VCaP (cell line): ENCODE data around the gene CD276.
"Not testable (repeated sequence)": the region's sequence is repeated elsewhere in the genome, so short reads cannot be mapped to it uniquely, and the experiment has no call there.

Source experiments
- H3K27ac ChIP-seq: fragments of 450-650 bp; 2 replicates; pipeline ENCODE4 v1.5.1; 2017
- TF ChIP-seq, protein P1 (sequence below): fragments of 450-650 bp; conservative IDR thresholded peaks from 2 replicates; pipeline ENCODE4 v1.5.1; 2017; ENCODE audit warnings: mild to moderate bottlenecking, moderate library complexity

CD276 gene

DNA sequence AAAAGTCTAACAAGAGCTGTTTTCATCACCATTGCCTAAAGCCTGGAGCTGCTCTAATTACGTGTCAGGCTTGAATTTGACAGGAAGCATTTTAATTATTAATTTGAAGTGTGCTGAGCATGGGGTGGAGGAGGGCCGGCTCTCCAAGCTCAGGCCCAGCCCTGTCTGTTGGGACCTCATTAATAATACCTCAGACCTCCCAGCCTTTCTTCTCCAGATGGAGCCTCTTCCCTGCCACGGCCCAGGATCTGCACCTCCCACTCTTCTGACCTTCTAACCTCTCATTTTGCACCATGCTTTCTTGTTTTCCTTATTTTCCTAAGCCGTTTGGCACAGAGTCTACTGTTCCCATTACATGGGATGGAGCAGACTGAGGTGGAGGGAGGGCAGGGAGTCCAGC, 39.0 kb downstream of the CD276 start:
- TF ChIP-seq, protein P1, sequence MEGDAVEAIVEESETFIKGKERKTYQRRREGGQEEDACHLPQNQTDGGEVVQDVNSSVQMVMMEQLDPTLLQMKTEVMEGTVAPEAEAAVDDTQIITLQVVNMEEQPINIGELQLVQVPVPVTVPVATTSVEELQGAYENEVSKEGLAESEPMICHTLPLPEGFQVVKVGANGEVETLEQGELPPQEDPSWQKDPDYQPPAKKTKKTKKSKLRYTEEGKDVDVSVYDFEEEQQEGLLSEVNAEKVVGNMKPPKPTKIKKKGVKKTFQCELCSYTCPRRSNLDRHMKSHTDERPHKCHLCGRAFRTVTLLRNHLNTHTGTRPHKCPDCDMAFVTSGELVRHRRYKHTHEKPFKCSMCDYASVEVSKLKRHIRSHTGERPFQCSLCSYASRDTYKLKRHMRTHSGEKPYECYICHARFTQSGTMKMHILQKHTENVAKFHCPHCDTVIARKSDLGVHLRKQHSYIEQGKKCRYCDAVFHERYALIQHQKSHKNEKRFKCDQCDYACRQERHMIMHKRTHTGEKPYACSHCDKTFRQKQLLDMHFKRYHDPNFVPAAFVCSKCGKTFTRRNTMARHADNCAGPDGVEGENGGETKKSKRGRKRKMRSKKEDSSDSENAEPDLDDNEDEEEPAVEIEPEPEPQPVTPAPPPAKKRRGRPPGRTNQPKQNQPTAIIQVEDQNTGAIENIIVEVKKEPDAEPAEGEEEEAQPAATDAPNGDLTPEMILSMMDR = no peak
- H3K27ac ChIP-seq = no peak overlapping the region

DNA sequence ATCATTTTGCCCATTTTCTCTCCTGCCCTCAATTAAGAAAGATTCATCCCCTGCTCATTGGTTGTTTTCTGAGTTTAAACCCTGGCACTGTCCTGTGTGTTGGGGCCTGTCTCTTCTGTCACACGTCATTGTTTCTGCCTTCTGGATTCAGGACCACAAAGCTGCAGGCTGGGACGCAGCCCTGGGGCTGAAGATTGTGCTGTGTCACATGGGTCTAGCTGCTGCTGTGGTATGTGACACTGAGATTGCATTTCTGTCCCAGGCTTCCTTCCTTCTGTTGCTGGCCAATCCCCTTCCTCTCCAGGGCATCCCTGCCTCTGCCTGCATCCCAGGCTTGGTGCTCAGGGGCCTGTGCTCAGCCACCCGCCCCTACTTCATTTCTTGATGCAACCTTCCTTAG, 40.0 kb downstream of the CD276 start:
- H3K27ac ChIP-seq = no peak overlapping the region
- TF ChIP-seq, protein P1 = no peak

DNA sequence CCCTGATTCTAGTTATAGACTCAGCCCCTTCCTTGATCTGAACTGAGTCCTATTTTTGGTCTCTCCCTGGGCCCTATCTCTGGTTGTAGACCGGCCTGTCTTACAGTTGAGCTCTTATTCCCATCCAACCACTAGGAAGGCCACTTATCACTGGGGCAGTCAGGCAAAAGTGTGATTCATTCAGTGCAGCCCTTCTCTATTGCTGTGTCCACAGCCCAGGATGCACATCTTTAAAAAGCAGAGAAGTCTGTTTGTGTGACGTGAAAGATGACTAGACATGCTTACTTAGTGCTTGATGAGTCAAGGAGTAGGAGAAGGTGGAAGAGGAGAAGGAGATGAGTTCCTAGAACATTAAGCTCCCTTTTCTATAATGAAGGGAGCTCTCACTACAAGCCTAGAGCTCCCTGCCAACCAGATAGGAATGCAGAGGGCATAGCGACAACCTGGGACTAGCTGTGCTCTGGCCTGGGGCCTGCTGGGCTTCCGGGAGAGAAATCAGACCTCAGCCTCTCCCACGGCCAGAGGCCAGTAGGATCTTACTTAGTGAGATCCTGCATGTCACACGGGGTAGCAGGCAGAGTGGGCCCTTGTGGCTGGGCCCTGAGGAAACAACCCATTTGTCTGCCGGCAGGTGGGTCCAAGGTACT, 43.3 kb downstream of the CD276 start:
- H3K27ac ChIP-seq = no peak overlapping the region
- TF ChIP-seq, protein P1 = no peak

DNA sequence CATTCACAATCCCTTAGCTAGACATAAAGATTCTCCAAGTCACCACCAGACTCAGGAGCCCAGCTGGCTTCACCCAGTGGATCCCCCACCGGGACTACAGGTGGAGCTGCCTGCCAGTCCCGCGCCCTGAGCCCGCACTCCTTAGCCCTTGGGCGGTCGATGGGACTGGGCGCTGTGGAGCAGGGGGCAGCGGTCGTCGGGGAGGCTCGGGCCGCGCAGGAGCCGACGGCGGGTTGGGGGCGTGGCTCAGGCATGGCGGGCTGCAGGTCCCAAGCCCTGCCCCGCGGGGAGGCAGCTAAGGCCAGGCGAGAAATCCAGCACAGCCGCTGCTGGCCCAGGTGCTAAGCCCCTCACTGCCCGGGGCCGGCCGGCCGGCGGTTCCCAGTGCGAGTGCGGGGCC, 47.9 kb downstream of the CD276 start:
- H3K27ac ChIP-seq = not testable (repeated sequence)

DNA sequence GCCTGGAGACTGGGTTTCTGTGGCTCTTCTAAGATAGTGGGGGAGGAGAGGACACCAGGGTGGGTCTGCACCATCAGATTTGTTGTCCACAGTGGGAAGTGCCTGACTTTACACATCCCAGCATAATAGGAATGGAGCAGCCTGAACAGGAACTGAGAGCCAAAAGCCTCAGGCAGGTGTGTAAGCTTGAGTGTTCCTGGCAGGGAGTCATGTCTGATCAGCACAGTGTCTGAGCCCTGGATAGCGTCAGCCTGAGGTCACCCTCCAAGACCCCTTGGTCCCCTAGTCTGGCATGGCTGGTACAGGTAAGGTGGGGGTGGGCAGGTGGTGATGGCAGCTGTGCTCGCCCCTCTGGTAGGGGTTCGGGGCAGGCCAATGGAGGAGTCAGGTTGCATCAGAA, 48.7 kb downstream of the CD276 start:
- no peak overlapping the region for H3K27ac ChIP-seq
- TF ChIP-seq, protein P1 = no peak

DNA sequence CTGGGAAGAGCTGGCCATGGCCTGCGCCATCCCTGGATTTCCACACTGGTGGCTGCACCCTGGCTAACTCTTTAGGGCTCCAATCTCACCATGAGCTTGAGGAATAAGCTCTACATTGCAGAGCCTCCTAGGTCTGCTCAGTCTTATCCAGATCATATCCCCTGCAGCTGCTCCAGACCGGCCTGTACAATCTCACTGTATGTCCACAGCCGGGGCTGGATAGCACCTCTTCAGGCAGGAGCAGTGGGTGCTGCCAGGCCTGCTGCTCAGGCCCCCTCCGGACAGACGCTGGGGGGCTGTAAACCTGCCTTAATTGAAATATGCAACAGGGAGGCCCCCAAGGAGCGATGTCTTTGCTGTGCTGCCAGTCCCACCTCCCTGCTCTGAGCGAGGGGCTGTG, 53.4 kb downstream of the CD276 start:
- TF ChIP-seq, protein P1 = no peak
- H3K27ac ChIP-seq = no peak overlapping the region

DNA sequence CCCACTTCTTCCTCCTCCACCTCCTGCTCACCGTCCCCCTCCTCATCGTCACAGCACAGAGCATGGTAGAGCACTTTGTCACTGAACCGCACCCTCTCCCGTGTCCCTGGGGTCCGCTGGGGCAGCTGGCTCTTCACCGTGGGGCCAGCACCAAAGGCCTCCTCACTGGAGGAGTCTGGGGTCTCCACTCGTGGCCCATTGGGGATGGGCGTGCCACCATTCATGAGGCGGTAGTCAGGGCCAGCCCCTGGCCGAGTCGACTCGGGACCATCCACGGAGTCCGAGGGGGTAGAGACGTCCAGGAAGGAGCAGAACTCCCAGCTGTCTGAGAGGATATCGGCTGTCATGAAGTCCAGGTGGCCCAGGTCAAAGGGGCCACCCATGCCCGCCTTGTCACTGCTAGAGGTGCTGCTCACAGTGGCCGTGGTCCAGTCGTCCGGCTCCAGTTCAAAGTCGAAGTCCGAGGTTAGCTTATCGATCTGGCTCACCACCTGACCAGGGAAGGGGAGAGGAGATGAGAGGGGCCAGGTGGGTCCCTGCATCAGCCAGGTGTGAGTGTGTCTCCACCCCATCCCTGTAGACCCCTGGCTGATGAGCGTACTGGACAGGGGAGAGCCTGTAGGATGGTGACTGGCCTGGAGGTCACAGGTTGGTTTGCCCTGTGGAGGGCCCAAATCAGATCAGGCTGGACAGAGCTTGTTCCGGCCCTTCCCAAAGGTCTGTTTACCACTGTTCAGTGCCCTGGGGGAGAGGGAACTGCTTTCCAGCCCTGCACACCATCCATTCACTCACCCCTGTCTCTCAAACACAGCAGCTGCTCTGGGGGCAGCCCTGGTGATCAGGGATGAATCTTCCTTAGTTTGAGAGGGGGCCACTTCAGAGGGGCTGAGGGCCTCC, 56.2 kb downstream of the CD276 start:
- TF ChIP-seq, protein P1 = no peak
- H3K27ac ChIP-seq = no peak overlapping the region
